HG03108 (cell line): Measurements from ENCODE around the gene CYP4B1.
"Not testable (repeated sequence)": the region's sequence is repeated elsewhere in the genome, so short reads cannot be mapped to it uniquely, and the experiment has no call there.

Experiments used
- ATAC-seq: cut with Tn5 transposase; IDR thresholded peaks from one replicate; pipeline ENCODE4 v1.9.1; 2021; ENCODE audit warnings: moderate library complexity; ENCODE audit not compliant: unreplicated experiment

CYP4B1 gene

DNA sequence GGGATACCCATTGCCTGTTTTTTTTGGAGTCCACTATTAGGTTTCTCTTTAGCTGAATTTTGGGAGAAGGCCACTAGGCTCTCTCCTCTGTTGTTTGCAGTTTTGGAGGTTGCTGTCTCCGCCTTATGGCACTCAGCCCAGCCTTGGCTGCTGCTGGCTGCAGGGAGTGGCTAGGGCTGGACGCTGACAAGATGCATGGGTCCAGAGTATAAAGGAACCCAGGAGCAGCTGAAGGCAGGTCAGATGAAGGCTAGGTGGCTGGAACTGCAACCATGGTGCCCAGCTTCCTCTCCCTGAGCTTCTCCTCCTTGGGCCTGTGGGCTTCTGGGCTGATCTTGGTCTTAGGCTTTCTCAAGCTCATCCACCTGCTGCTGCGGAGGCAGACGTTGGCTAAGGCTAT, at the start of gene CYP4B1:
Gene CYP4B1 (plus strand): TSS at position 237 of the 400 bp plus-strand sequence. CDS start 36 bp downstream, at position 273.
- ATAC-seq, result no peak

DNA sequence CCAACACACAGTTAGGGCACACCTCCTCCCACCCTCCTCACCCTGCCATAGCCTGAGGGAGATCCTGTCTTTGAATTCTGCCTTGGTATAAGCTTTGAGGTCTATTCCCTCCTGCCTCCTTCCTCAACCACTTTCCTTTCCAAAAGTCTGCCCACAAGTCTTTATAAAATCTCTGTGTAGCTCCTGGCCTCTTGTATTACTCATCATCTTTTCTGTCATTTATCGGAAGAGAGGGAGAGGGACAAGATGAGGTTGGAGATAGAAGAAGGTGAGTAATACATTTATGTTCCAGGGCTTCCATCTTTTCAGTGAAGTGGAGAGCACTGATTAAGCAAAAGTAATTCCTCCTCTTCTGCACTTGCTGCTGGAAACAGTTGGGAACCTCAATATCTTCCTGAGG, 49.4 kb upstream of the CYP4B1 start:
- ATAC-seq, result no peak

DNA sequence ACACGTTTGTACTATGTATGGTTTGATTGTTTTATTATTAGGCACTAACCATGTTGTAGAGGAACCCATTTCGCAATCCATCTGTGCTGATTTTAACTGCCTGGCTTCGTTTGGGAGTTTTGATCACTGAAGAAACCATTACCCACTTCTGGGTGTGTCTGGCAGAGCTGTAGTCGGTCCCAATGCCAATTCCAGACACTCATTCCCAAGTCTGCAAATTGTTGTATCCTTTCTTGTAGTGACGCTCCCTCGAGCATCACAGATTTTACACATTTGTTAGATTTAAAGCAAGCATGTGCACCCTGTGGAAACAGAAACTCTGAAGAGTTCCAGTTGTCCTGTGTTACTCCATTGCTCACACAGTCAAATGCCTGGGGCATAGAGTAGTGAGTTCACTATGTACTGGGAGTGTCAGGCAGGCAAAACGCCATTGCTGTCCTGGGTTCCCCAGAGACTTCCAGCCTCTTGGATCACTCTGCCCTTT, 48.9 kb upstream of the CYP4B1 start:
- no peak for ATAC-seq

DNA sequence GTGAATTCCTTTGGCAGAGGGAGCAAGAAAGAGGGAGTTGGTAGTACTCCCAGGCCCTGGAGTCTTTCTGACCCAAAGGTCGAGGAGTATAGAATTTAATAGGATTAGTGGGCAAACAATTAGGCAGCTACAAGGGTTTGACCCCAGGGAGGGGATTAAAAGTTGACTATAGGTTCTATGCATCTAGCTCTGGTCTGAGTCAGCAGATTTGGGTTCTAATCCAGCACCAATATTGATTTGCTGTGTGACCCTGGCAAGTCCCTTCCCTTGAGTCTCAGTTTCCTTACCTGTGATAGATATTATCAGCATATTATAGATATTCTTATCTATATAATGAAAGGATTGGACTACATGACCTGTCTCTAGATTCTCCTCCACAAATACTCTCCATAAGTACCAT, 44.9 kb upstream of the CYP4B1 start:
- no peak for ATAC-seq

DNA sequence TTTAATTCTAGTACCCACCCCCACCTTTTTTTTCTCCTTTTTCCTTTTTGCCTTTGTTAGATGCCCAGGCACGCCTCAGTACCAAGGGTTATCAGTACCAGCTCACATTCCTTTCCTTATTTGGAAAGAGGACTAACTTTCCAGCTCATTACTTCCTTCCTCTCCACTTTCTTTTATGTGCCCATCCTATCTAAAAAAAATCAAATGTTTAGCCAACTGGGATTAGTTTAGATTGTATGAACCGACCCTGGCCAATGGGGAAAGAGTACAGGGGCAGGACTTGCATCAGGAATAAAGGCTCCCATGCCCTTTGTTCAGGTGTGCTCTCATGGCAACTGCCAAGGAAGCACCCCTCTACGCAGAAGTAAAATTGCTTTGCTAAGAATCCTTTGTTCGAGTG, 44.1 kb upstream of the CYP4B1 start:
- not testable (repeated sequence) for ATAC-seq

DNA sequence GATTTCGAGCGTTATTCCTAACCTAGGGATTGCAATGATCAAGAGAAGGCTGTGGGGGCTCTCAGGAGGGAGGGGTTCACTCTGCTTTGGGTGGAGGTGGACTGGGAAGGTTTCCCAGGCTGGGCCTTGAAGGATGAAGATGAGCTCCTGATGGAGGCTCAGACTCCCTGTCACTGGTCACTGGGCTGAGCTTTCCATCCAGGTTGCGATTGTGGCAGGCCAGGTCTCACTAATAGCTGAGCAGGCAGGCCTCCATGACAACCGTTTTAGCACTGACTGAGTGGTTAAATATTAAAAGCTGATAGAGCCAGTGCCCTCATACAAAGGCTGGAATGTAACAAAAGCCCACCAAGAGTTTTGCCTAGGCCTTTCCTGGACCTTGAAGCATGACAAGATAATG, 43.7 kb upstream of the CYP4B1 start:
- no peak for ATAC-seq

DNA sequence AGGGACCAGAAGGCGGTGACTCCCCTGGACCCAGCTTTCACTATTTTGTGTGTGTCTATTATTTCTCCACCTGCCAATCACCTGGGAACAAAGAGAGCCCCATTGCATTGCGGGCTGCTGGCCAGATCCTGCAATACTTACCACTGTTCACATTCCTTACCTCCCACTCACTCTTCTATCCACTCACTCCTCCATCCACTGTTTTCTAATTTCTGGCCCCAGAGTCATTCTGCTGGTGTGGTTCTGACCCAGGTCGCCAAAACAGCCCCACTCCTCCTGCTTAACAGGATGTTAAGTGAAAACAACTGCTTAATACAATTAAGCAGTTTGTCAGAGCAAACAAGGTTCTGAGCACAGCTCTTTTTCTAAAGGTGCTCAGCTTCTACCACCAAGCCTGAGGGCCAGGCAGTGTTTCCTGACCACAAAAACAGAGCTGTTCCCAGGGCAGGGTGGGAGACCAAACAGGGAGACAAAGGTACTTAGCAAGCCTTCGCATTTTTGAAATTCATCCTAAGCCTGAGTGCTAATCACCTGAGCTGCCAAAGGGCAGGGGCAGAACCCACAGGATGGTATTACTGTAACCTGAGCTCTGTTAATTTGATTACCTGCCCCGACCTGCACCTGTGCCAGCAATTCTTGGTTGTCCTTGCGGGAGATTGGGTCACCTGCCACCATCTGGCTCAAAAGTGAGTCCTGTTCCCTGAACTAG, 41.4 kb upstream of the CYP4B1 start:
- ATAC-seq, result no peak

DNA sequence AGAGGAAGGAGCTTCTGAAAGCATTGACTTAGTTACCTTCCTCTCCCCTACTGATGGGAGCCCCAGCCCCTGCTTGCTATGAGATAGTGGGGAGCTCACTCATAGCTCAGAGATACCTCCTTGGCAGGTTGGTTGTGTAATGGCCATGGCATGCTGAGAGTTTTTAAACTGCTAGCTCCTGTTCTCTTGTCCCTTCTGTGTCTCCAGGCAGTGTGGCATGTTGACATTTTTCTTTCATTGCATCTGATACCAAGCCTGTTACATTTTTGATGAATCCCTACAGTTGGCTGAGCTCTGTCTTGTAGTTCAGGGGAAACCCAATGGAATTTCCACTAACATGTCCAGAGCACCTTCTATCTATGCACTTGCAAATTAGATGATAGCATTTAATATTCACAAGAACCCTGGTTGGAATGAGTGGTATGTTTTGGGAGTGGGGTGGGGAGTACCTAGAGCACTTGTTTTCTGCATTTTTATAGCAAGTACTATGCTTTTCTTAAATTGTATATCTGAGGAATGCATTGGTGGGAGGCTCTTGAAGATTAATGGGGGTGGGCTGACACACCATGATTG, 40.8 kb upstream of the CYP4B1 start:
- ATAC-seq, result no peak

DNA sequence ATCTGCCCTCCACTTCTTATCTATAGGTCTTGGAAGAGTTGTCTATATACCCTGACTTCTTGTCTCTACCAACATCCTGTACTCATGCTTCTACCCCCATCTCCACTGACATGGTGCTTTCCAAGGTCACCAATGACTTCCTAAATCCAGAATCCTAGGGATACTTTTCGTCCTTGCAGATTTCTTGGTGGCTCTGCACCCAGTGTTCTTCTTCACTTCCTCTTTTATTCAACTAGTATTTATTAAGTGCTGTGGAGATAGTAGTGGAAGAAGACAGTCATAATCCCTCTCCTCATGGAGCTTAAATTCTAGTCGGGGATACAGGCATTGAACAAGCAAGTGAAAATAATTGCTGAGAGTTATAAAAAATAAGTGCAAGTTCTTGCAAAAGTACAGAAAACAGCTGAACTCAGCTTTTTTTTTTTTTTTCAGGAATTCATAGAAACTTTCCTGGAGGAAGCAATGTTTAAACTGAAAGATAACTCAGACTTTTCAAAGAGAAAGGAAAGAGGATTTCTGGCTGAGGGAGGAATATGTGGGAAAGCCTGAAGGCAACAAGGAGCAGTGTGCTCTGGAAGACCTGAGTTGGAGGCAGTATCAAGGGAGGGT, 38.2 kb upstream of the CYP4B1 start:
- ATAC-seq, result no peak

DNA sequence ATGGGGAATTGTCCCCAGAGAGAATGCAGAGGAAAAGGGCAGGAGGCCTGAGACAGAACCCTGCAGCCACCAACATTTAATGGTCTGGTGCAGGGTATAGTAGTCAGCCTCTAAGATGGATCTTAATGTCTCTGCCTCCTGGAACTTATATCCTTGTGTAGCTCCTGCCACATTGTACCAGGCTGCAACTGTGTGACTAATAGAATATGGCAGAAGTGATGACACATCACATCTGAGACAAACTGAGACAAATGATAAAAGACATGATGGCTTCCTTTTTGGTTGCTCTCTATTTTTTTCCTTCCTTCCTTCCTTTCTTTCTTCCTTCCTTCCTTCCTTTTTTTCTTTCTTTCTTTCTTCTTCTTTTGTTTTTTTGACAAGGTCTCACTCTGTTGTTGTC, 37.1 kb upstream of the CYP4B1 start:
- ATAC-seq, result no peak

DNA sequence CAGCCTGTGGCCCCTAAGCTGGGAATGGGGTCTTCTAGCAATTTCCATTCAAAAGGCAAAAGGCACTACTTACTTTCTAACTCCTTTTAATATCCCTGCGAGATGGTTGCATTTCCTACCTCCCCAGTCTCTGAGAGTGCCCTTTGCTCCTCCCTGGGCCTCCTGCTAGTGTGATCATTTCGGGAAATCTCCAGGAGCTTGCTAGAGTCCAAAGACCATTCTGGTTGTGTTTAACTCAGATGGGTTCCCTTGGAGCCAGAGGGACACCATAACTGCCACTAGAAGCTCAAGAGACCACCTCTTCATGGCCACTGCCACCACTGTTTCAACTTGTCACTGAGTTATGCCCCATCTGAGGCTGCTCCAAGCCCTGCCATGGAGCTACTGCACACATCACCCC, 34.4 kb upstream of the CYP4B1 start:
- ATAC-seq, result no peak

DNA sequence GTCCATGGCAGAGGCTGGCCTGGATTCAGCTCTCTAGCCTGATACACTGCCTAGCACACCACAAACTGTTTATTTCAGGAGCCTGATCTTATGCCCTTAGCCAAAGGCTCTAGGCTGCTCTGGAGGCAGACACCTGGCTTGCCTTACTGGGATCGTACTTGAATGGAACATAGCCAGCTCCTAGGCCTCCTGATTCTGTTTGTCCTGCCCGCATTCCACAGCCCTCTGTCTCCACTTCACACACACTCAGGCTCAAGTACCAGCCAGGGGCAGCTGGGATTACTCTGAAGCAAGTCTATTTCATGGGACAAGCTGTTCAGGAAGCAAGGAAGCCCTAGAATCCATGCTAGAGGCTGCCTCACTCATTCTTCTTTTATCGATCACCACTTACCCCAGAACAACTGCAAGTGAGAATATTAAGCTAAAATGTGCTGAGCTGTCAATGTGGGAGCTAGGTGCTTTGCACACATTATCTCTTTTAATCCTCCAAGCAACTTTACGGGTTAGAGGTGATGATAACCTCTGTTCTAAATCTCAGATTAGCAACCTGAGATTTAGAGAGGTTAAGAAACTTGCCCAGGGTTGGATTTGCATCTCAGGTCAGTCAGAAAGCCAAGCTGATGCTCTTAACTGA, 31.1 kb upstream of the CYP4B1 start:
- no peak for ATAC-seq

DNA sequence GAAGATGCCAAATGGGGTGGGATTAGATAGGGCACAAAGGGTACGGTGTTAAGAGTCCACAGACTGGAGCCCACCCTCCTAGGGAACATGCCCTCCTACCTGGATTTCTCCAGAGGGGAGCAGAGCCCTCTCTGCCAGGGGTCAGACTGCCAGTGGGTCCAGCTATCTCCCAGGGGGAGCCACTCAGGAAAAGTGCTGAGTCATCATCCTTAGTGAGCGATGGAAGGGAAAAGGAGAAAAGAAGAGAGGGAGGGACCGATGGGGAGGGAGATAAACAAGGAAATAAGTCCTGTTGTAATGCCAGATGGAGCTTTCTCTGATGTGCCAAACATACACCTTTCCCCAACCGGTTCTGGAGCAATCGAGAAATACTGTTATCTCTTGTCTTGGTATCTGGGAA, 30.4 kb upstream of the CYP4B1 start:
- ATAC-seq, result no peak

DNA sequence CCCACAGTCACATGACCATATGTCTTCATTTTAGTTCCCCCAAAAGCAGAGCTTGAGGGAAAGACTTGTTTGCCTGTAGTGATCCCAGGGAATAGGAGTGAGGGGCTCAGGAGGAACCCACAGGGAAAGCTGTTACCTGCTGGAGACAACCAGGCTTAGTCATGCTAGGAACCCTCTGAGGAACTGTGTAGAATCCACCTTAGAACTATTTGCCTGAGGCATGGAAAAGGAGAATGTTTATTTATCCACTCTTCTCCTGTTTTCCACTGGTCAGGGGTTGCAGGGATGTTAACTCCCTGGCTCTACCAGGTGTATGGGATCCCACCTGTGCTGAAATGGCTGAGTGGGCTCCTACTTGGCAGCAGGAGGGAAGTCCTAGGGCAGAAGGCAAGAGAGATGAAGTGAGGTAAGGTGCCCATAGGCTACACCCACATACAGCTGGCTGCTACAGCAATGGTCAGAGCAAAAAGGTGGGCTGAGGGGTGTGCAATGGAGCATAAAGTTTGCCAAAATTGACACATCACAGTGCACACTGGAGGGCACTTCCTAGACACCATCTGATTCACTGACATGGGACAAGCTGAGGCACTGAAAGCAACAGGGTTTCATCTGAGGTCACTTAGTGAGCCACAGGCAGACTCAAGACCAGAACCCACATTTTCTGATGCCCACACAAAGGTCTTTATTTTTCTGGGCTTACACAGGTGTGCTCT, 29.7 kb upstream of the CYP4B1 start:
- no peak for ATAC-seq

DNA sequence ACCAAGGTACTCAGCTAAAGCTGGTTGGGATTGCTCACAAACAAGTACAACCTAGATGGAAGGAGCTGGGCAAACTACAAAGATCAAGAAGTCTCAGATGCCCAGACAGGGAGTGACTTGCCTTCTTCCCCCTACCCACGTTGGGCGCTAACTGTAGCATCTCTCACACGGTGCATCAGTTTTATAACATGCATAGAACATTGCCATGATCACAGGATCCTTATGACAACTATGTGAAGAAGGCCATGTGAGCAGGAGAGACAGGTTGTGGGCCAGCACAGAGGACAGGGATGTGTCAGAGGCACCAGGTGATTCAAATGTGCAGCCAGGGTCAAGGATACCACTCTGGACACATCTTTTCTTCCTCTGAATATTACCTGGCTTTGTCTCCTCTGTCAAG, 28.3 kb upstream of the CYP4B1 start:
- ATAC-seq, result no peak

DNA sequence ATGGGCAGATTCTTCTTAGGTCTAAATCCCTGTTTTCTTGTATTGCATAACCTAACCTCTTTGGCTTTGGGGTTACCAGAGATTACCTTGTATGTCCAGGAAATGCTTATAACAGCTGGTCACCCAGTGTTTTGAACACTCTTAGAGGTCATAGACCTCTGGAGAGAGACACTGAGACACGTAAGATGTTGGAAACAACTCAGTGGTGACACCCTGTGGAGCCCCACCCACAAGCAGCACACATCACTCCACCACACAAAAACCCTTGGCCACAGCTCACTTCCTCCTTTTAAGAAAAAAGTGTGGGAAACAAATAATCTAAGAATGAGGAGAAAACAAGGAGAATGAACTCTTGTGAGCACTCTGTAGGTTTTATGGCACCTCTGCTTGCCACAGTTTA, 26.3 kb upstream of the CYP4B1 start:
- ATAC-seq, result no peak

DNA sequence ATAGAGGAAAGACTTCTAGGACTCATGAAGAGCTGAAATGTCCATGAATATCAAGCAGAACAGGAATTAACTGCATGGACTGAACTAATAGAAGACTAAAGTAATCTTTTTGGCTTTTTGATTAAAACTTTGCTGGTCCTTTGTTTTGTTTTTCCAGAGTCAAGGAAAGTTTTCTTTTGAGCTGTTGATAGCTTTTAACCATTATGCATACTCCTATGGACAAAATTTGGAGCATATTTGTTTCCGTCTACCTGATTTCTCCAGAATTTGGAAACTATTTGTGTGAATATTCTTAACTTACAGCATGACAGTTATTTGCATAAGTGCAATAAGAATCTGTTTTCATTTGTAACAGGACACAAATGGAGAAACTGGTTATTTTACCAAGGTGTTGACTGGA, 24.5 kb upstream of the CYP4B1 start:
- no peak for ATAC-seq

DNA sequence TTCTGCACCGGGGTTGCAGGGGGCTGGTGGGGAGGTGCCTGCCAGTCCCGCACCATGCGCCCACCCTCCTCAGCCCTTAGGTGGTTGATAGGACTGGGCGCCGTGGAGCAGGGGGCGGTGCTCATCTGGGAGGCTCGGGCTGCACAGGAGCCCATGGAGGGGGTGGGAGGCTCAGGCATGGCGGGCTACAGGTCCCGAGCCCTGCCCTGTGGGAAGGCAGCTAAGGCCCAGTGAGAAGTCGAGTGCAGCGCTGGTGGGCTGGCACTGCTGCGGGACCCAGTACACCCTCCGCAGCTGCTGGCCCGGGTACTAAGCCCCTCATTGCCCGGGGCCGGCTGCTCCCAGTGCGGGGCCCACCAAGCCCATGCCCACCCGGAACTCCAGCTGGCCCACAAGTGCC, 20.4 kb upstream of the CYP4B1 start:
- not testable (repeated sequence) for ATAC-seq

DNA sequence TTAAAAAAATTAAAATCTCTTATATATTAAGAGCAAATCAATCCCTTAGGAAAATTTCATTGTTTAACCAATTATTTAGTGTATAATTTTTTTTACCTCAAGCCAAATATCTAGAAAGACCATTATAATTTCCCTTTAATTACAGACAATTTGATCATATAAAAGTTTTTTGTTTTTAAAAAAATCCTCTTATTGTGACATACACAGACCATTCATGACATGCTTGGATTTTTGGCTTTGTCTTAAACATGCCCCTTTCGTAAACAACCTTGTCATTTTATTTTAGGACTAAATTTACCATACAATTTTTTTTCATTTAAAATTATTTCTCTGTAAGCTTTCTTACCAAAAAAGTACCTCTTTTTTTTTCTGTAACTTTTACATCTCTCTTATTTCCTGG, 14.2 kb upstream of the CYP4B1 start:
- no peak for ATAC-seq

DNA sequence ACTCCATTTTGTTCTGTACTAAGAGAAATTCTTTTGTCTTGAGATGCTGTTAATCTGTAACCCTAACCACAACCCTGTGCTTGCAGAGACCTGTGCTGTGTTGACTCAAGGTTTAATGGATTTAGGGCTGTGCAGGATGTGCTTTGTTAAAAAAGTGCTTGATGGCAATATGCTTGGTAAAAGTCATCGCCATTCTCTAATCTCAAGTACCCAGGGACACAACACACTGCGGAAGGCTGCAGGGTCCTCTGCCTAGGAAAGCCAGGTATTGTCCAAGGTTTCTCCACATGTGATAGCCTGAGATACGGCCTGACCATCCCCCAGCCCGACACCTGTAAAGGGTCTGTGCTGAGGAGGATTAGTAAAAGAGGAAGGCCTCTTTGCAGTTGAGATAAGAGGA, 10.2 kb upstream of the CYP4B1 start:
- ATAC-seq, result not testable (repeated sequence)

DNA sequence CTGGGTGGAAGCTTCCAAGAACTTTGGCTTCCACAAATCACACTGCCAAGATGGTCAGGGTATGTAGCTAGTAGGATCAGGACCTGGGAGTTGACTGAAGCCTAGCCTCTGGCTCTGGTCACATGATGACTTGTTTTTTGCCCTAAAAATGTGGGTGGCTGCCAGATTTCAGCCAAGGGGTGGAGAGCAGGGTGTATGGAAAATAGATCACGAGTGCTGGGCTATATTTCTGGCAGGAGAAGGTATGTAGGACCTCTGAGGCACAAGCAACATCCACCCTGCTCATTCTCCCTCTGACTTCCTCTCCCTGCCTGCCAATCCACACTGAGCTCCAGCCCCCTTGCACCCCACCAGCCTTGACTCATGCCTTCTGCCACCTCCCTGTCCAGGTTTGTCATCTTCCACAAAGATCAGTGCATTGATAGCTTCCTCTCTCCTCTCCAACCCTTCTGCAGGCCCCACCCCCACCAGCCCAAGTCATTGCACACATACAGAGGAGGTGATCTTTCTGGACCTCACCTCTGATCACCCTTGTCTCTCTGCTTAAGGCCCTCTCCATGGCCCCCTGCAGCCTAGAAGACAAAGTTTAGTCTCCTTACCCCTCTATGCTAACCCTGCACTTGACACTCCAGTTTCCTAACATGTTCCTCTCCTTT, 8.3 kb upstream of the CYP4B1 start:
- no peak for ATAC-seq
